OCI-LY1 (cell line): ENCODE results near the gene ASTL.
"Not testable (repeated sequence)": the region's sequence is repeated elsewhere in the genome, so short reads cannot be mapped to it uniquely, and the experiment has no call there.

Experiments
- H2AFZ ChIP-seq: fragments of 200-600 bp; sonication (generic), shearing (Covaris generic); 2 replicates; pipeline ENCODE4 v1.6.0; 2014; ENCODE audit warnings: antibody characterized with exemption, mild to moderate bottlenecking, low read length
- H3F3A ChIP-seq: fragments of 200-600 bp; sonication (generic), shearing (Covaris generic); 2 replicates; pipeline ENCODE4 v1.6.0; 2014; ENCODE audit warnings: mild to moderate bottlenecking, antibody characterized with exemption, low read length, moderate library complexity; ENCODE audit not compliant: insufficient read depth
- H3K27ac ChIP-seq: fragments of 200-600 bp; sonication (generic); 2 replicates; pipeline ENCODE4 v1.5.1; 2014; ENCODE audit warnings: low read length, mixed run types, mild to moderate bottlenecking, low read depth; ENCODE audit not compliant: poor library complexity, severe bottlenecking
- H3K27me3 ChIP-seq: fragments of 200-600 bp; sonication (generic); 2 replicates; pipeline ENCODE4 v1.6.0; 2014; ENCODE audit warnings: antibody characterized with exemption, mild to moderate bottlenecking, low read length, moderate library complexity; ENCODE audit not compliant: insufficient read depth
- H3K36me3 ChIP-seq: fragments of 200-600 bp; sonication (generic); 2 replicates; pipeline ENCODE4 v1.6.1; 2014; ENCODE audit warnings: mild to moderate bottlenecking, antibody characterized with exemption, low read length, moderate library complexity, mixed read lengths; ENCODE audit not compliant: insufficient read depth
- H3K4me1 ChIP-seq: fragments of 200-600 bp; sonication (generic); 2 replicates; pipeline ENCODE4 v1.5.1; 2014; ENCODE audit warnings: mild to moderate bottlenecking, low read length, moderate library complexity; ENCODE audit not compliant: insufficient read depth, severe bottlenecking
- H3K4me2 ChIP-seq: fragments of 200-600 bp; sonication (generic), shearing (Covaris generic); 2 replicates; pipeline ENCODE4 v1.6.1; 2014; ENCODE audit warnings: low read length
- H3K4me3 ChIP-seq: fragments of 200-600 bp; sonication (generic); 2 replicates; pipeline ENCODE4 v1.5.1; 2014; ENCODE audit warnings: low read length, low read depth, mild to moderate bottlenecking, mixed read lengths; ENCODE audit not compliant: poor library complexity, severe bottlenecking
- H3K79me2 ChIP-seq: fragments of 200-600 bp; shearing (Covaris generic); 2 replicates; pipeline ENCODE4 v1.6.1; 2016; ENCODE audit warnings: mixed run types, low read length, mixed read lengths; ENCODE audit not compliant: insufficient read depth
- H3K9ac ChIP-seq: fragments of 200-600 bp; sonication (generic), shearing (Covaris generic); 2 replicates; pipeline ENCODE4 v1.6.1; 2014; ENCODE audit warnings: mild to moderate bottlenecking, low read length, mixed read lengths
- H3K9me2 ChIP-seq: fragments of 200-600 bp; sonication (generic), shearing (Covaris generic); 2 replicates; pipeline ENCODE4 v1.6.1; 2014; ENCODE audit warnings: low read depth, mild to moderate bottlenecking, low read length, mixed read lengths
- H3K9me3 ChIP-seq: fragments of 200-600 bp; shearing (Covaris generic); 2 replicates; pipeline ENCODE4 v1.6.1; 2014; ENCODE audit warnings: low read length, mixed read lengths
- H4K20me1 ChIP-seq: fragments of 200-600 bp; sonication (generic), shearing (Covaris generic); 2 replicates; pipeline ENCODE4 v1.6.0; 2016; ENCODE audit warnings: mild to moderate bottlenecking, low read length; ENCODE audit not compliant: insufficient read depth
- EZH2 ChIP-seq: fragments of 200-600 bp; sonication (generic), shearing (Covaris generic); IDR thresholded peaks from 2 replicates; pipeline ENCODE4 v1.8.0; 2017; ENCODE audit warnings: borderline replicate concordance, mixed run types, mild to moderate bottlenecking, antibody characterized with exemption, low read length, moderate library complexity, mixed read lengths
- TF ChIP-seq, protein P1 (sequence below): fragments of 200-600 bp; sonication (generic), shearing (Covaris generic); IDR thresholded peaks from 2 replicates; pipeline ENCODE4 v1.5.1; 2017; ENCODE audit warnings: mild to moderate bottlenecking, antibody characterized with exemption, low read length, moderate library complexity, mixed read lengths

ASTL gene

GRCh38 chr2:96161898-96162297, 23.6 kb upstream of the ASTL start:
- no peak overlapping the region for H3K4me3 ChIP-seq
- H3F3A ChIP-seq = peaks cover 4% of the 10 kb centered on the region; the same call in 1 of the 2 replicates
- H3K27me3 ChIP-seq = no peaks in the 10 kb centered on the region
- no peaks in the 10 kb centered on the region for H3K79me2 ChIP-seq
- H3K4me2 ChIP-seq = no peak overlapping the region
- H3K9ac ChIP-seq = no peak overlapping the region
- peaks cover 6% of the 10 kb centered on the region; the same call in 1 of the 2 replicates for H3K36me3 ChIP-seq
- H3K9me2 ChIP-seq = no peaks in the 10 kb centered on the region
- TF ChIP-seq EZH2 = no peak
- TF ChIP-seq, protein P1, sequence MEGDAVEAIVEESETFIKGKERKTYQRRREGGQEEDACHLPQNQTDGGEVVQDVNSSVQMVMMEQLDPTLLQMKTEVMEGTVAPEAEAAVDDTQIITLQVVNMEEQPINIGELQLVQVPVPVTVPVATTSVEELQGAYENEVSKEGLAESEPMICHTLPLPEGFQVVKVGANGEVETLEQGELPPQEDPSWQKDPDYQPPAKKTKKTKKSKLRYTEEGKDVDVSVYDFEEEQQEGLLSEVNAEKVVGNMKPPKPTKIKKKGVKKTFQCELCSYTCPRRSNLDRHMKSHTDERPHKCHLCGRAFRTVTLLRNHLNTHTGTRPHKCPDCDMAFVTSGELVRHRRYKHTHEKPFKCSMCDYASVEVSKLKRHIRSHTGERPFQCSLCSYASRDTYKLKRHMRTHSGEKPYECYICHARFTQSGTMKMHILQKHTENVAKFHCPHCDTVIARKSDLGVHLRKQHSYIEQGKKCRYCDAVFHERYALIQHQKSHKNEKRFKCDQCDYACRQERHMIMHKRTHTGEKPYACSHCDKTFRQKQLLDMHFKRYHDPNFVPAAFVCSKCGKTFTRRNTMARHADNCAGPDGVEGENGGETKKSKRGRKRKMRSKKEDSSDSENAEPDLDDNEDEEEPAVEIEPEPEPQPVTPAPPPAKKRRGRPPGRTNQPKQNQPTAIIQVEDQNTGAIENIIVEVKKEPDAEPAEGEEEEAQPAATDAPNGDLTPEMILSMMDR = no peak
- no peaks in the 10 kb centered on the region for H4K20me1 ChIP-seq
- H2AFZ ChIP-seq = no peak overlapping the region
- peaks cover 35% of the 10 kb centered on the region for H3K4me1 ChIP-seq
- H3K9me3 ChIP-seq = no peaks in the 10 kb centered on the region
- H3K27ac ChIP-seq = peak overlapping the region; percentile 90

- H3K4me2 ChIP-seq, H2AFZ ChIP-seq, H3F3A ChIP-seq, H3K36me3 ChIP-seq, H3K27ac ChIP-seq, H4K20me1 ChIP-seq, H3K9me2 ChIP-seq, H3K27me3 ChIP-seq, H3K79me2 ChIP-seq, H3K9ac ChIP-seq, H3K4me3 ChIP-seq, H3K9me3 ChIP-seq: not testable (repeated sequence)
- H3K4me1 ChIP-seq = peaks cover 35% of the 10 kb centered on the region
Measured at GRCh38 chr2:96160366-96160765, 22.1 kb upstream of the ASTL start.

GRCh38 chr2:96159084-96159830, 21.0 kb upstream of the ASTL start:
- Histone ChIP-seq H3K4me1 (peaks cover 26% of the 10 kb centered on the region), H3K27me3 (no peaks in the 10 kb centered on the region), H3K4me2 (no peak overlapping the region), H3K36me3 (peaks cover 6% of the 10 kb centered on the region; the same call in 1 of the 2 replicates), H3K27ac (no peak overlapping the region), H3F3A (peaks cover 4% of the 10 kb centered on the region; the same call in 1 of the 2 replicates), H2AFZ (no peak overlapping the region), H3K4me3 (no peak overlapping the region), H3K9ac (no peak overlapping the region), H4K20me1 (no peaks in the 10 kb centered on the region), H3K9me2 (no peaks in the 10 kb centered on the region), H3K9me3 (no peaks in the 10 kb centered on the region), H3K79me2 (no peaks in the 10 kb centered on the region)
- no peak for TF ChIP-seq EZH2
- TF ChIP-seq, protein P1 = no peak

DNA sequence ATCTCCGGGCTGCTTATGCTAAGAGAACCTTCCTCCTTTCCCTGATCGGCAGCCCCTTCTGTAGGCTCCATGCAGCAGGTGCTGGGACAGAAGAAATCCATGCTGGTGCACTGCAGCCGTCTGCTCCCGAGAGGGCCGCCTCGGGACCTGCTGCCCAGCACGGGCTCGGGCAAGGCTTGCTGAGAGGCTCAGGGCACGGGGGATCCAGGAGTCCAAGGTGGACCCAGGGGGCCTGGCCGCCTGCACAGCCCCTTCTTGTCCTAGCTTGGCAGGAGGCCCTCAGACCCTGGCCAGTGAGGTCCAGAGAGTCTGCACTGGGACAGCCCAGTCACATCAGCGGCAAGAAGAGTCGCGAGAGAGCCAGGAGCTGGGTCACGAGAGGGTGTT, 20.2 kb upstream of the ASTL start:
- Histone ChIP-seq H3K27ac (no peak overlapping the region), H3K9me2 (no peaks in the 10 kb centered on the region), H3K79me2 (no peaks in the 10 kb centered on the region), H3K9me3 (no peaks in the 10 kb centered on the region), H3K4me3 (no peak overlapping the region), H3K36me3 (peaks cover 6% of the 10 kb centered on the region; the same call in 1 of the 2 replicates), H3K4me2 (no peak overlapping the region), H4K20me1 (no peaks in the 10 kb centered on the region), H3K4me1 (peaks cover 19% of the 10 kb centered on the region), H2AFZ (no peak overlapping the region), H3F3A (peaks cover 4% of the 10 kb centered on the region; the same call in 1 of the 2 replicates), H3K27me3 (no peaks in the 10 kb centered on the region), H3K9ac (no peak overlapping the region)
- TF ChIP-seq, protein P1 = no peak
- TF ChIP-seq EZH2 = no peak
